NCI-H146 treated with DMSO at 0.1 percent for 48 hours (cell line): ENCODE data around the gene DCC.

Experiments
- DNase-seq: peaks from one replicate; lab custom pipeline; 2025; ENCODE audit not compliant: unreplicated experiment; lab: John Stamatoyannopoulos, UW

Gene DCC

GRCh38 chr18:53004798-53005197, 664.8 kb downstream of the DCC start:
- no peak for DNase-seq

GRCh38 chr18:53018791-53019190, 678.8 kb downstream of the DCC start:
- DNase-seq: no peak

GRCh38 chr18:53025247-53025646, 685.2 kb downstream of the DCC start:
- no peak for DNase-seq

GRCh38 chr18:53028565-53028964, 688.6 kb downstream of the DCC start:
- DNase-seq: no peak

- DNase-seq: no peak
Observed at GRCh38 chr18:53033128-53033527, 693.1 kb downstream of the DCC start.

- no peak for DNase-seq
Observed at GRCh38 chr18:53038608-53039007, 698.6 kb downstream of the DCC start.

GRCh38 chr18:53040286-53040685, 700.3 kb downstream of the DCC start:
- no peak for DNase-seq

GRCh38 chr18:53056064-53056463, 716.1 kb downstream of the DCC start:
- no peak for DNase-seq

GRCh38 chr18:53070788-53071187, 730.8 kb downstream of the DCC start:
- peak; percentile 16 for DNase-seq

GRCh38 chr18:53080687-53081086, 740.7 kb downstream of the DCC start:
- DNase-seq: no peak

- DNase-seq: no peak
Observed at GRCh38 chr18:53093636-53094035, 753.6 kb downstream of the DCC start.

- no peak for DNase-seq
Observed at GRCh38 chr18:53101536-53102105, 761.6 kb downstream of the DCC start.

- no peak for DNase-seq
Observed at GRCh38 chr18:53114441-53114840, 774.4 kb downstream of the DCC start.

GRCh38 chr18:53115876-53116585, 776.0 kb downstream of the DCC start:
- DNase-seq: no peak

- DNase-seq: no peak
Observed at GRCh38 chr18:53117851-53118250, 777.9 kb downstream of the DCC start.

- no peak for DNase-seq
Observed at GRCh38 chr18:53126210-53126609, 786.2 kb downstream of the DCC start.

GRCh38 chr18:53131001-53131400, 791.0 kb downstream of the DCC start:
- no peak for DNase-seq

- DNase-seq: no peak
Observed at GRCh38 chr18:53134711-53135110, 794.7 kb downstream of the DCC start.

- DNase-seq: no peak
Observed at GRCh38 chr18:53135654-53136053, 795.7 kb downstream of the DCC start.

GRCh38 chr18:53139746-53140500, 799.9 kb downstream of the DCC start:
- DNase-seq: no peak

GRCh38 chr18:53142005-53142404, 802.0 kb downstream of the DCC start:
- DNase-seq: no peak

GRCh38 chr18:53147472-53147871, 807.5 kb downstream of the DCC start:
- no peak for DNase-seq
